Measurements from ENCODE around the gene TGFB2. TPM values are rescaled to one million over a fixed set of nuclear protein-coding genes. Genes with fewer than 3 reads are reported as not detected.
A peak's percentile ranks its signal among the peaks of the same experiment; 100 is the strongest.

Gene TGFB2
- total and polyA plus RNA-seq, 3 donors from 2014 or later: 2.4 to 4.5 (median 2.6) TPM

DNA sequence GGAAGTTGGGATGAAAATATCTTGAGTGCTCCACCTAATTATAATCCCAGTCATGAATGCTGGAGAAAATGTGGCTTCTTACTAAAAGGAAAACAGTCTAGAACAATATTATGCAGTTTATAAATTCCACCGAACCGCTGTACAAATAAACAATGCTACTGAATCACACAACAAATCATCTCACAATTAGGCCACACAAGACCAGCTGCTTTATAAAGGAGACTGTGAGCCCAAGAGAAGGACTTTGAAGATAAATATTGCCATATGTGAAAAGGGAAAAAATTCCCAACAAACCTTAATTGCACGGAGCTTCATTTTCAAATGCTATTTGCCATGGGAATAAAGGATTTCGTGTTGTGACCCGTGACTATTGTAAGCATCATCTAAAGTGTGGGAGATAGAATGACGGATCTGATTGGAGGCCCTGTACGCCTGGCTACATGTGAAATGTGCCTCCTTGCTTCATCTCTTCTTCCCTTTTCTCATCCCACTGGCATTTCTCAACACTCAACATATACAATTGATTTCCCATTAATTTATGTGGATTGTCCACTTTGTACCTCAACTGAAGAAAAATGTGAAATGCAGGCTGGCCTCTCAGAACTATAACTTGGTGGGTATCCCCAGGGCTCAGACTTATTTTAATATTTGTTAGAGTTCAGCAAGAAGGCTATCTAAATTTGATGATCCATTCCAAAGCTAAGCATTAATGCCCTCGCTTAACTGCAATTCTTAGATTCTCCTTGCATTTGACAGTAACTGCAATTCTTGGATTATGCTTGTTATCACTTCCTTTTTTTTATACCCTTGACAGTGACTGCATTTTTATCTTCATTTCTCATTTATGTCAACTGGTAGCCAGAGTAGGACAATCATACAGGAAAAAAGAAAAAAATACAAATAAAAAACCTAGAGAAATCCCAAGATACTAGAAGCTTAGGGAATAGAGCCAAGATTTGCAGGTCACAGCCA lies 122.3 kb downstream of the TGFB2 start:
- H3K36me3 ChIP-seq (ENCODE audit: low read depth, missing control alignments): no peaks in the 10 kb centered on the region
- DNase-seq: no peak

DNA sequence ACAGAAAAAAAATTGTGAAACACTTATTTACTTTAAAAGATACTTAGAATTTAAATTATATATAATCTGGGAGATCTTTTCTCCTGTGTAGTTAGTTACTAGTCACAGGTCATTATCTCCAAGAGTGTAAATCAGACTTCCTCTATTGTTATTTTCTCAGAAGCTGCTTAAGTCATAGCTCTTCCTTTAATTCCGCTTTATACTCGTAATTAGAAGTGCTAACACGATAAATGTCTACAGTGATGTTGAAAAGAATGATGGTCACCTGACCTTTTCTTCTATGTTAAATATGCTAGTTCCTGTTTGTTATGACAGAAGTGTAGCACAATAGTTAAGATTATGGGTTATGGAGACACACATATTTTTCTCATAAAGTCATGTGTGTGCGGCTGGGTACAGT lies 123.6 kb downstream of the TGFB2 start:
- Histone ChIP-seq H3K4me1 (no peaks in the 10 kb centered on the region), H3K27ac (no peak overlapping the region), H3K9me3 (no peaks in the 10 kb centered on the region), H3K36me3 (ENCODE audit: low read depth, missing control alignments) (no peaks in the 10 kb centered on the region), H3K4me3 (no peak overlapping the region), H3K27me3 (no peaks in the 10 kb centered on the region)
- intact Hi-C loops (cut with DNase I; ENCODE audit: low total_unique reads): no loop called here
- no peak for TF ChIP-seq POLR2A (IDR thresholded peaks at IDR 0.05)
- TF ChIP-seq, protein P1, sequence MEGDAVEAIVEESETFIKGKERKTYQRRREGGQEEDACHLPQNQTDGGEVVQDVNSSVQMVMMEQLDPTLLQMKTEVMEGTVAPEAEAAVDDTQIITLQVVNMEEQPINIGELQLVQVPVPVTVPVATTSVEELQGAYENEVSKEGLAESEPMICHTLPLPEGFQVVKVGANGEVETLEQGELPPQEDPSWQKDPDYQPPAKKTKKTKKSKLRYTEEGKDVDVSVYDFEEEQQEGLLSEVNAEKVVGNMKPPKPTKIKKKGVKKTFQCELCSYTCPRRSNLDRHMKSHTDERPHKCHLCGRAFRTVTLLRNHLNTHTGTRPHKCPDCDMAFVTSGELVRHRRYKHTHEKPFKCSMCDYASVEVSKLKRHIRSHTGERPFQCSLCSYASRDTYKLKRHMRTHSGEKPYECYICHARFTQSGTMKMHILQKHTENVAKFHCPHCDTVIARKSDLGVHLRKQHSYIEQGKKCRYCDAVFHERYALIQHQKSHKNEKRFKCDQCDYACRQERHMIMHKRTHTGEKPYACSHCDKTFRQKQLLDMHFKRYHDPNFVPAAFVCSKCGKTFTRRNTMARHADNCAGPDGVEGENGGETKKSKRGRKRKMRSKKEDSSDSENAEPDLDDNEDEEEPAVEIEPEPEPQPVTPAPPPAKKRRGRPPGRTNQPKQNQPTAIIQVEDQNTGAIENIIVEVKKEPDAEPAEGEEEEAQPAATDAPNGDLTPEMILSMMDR (IDR thresholded peaks at IDR 0.05): no peak
- no peak for DNase-seq
- WGBS, 2 donors: 83 to 85% methylated on average over 4 of the region's 4 CpGs

More for the DNA sequence above, 122.3 kb downstream of the TGFB2 start:
- no peak for TF ChIP-seq POLR2A (IDR thresholded peaks at IDR 0.05)
- TF ChIP-seq, protein P1 (IDR thresholded peaks at IDR 0.05): no peak
- Histone ChIP-seq H3K27me3 (no peaks in the 10 kb centered on the region), H3K4me1 (peaks cover 9% of the 10 kb centered on the region), H3K27ac (peak overlapping the region in 1 of 2 donors; percentile 22), H3K4me3 (no peak overlapping the region), H3K9me3 (no peaks in the 10 kb centered on the region)
- intact Hi-C loops (cut with DNase I; ENCODE audit: low total_unique reads): no loop called here
- 72 to 76% methylated on average over 8 of the region's 8 CpGs for WGBS, 2 donors

DNA sequence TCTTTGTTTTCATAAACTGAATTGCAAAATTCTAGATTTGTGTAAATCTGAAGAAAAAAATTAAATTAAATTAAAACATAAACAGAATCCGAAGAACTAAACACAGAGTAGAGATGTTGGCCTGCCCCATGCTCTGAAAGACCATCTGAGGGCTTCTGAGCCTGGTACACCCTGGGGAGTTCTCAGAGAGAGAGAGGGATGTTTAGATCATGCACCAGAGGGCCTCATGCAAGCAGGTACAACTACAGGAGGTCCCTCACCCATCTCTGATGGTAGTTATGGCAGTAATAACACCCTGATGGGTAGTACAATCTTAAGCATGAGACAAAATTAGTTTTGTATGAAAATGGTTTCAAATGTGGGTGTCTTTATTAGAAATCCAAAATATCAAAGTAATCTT lies 127.7 kb downstream of the TGFB2 start:
- Histone ChIP-seq H3K4me1 (no peaks in the 10 kb centered on the region), H3K27ac (no peak overlapping the region), H3K9me3 (no peaks in the 10 kb centered on the region), H3K27me3 (no peaks in the 10 kb centered on the region), H3K4me3 (no peak overlapping the region), H3K36me3 (ENCODE audit: low read depth, missing control alignments) (no peaks in the 10 kb centered on the region)
- DNase-seq: no peak
- TF ChIP-seq, protein P1 (IDR thresholded peaks at IDR 0.05): no peak
- TF ChIP-seq POLR2A (IDR thresholded peaks at IDR 0.05): no peak
- WGBS, 2 donors: 88 to 97% methylated on average over 1 of the region's 1 CpG
- intact Hi-C loops (cut with DNase I; ENCODE audit: low total_unique reads): no loop called here

DNA sequence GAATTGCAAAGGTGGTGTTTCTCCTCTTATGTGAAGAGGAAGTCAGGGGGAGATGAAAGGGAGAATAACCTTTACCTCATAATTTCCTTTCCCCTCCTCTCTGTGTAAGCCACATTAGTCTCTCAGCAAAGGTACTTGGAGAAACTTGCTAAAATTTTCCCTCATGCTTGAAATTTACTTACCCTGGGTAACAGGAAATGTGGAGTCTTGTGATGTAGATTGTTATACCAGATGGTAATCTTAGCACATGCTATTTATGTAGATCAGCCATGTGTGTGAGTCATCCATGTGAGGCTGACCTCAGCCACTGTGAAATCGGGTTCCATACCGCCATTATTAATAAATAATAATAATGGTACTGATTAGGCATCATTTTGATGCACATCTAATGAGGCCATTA lies 128.4 kb downstream of the TGFB2 start:
- TF ChIP-seq POLR2A (IDR thresholded peaks at IDR 0.05): no peak
- TF ChIP-seq, protein P1 (IDR thresholded peaks at IDR 0.05): no peak
- H3K27ac ChIP-seq: no peak overlapping the region
- no peaks in the 10 kb centered on the region for H3K4me1 ChIP-seq
- H3K4me3 ChIP-seq: no peak overlapping the region
- DNase-seq: no peak
- no peaks in the 10 kb centered on the region for H3K36me3 ChIP-seq (ENCODE audit: low read depth, missing control alignments)
- WGBS, 2 donors: 82 to 91% methylated on average over 2 of the region's 2 CpGs
- H3K9me3 ChIP-seq: no peaks in the 10 kb centered on the region
- intact Hi-C loops (cut with DNase I; ENCODE audit: low total_unique reads): no loop called here
- no peaks in the 10 kb centered on the region for H3K27me3 ChIP-seq
